Activated CD4-positive, CD25-positive, alpha-beta regulatory T cell treated with anti-CD3 and anti-CD28 coated beads, Interleukin-2, amount 50 U/mL, for 72 hours (primary cell): ENCODE measurements around the gene CEBPZ.

Experiments
- DNase-seq: peaks from one replicate; pipeline ENCODE4 v3.0.0; 2021

The CEBPZ gene

DNA sequence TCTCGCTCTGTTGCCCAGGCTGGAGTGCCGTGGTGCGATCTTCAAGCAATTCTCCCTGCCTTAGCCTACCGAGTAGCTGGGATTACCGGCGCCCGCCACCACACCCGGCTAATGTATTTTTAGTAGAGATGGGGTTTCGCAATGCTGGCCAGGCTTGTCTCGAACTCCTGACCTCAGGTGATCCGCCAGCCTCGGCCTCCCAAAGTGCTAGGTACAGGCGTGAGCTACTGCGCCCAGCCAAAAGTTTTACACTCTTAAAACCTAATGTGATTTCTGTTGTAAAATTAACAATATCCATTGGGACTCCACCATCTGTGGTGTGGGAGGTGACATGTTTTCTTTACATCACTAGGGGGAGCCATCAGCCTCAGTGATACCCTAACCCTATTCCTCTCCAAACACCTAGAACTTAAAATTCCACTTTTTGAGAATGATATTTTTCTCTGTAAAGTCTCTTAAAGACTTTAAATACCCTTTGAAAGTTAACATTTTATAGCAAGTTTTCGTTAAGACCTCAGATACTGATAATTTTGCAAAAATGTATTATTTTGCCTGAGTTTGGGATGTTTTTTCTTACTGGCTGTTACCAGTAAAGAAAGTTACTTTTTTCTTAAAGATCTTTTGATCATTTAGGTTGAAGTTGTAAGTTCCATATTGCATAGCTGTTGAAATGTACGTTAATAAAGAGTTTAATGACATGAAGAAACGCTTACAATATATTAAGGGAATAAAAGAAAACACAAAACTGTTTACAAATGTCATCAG lies 63.0 kb downstream of the CEBPZ start:
- no peak for DNase-seq

DNA sequence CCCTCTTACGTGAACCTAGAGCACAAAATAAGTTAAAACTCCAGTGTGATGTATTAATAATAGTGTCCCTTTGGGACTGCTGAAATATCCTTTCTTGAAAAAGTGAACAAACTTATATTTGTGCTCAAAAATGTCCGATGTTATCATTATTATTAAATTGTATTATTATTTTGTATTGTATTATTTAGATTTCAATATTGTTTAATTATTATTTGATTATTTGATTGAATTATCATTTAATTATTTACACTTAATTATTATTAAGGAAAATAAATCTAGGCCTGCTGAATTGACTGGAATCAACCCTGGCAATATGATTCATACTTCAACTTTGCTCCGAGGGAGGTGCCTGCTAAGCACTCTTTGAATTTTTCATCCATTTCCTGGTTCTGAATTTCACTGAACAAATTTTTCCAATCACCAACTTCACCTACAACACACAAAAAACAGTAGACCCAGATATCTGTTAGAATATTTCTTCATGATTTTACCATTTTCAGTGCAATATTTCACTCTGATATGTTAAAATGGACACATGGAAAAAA lies 63.7 kb downstream of the CEBPZ start:
- DNase-seq = no peak

DNA sequence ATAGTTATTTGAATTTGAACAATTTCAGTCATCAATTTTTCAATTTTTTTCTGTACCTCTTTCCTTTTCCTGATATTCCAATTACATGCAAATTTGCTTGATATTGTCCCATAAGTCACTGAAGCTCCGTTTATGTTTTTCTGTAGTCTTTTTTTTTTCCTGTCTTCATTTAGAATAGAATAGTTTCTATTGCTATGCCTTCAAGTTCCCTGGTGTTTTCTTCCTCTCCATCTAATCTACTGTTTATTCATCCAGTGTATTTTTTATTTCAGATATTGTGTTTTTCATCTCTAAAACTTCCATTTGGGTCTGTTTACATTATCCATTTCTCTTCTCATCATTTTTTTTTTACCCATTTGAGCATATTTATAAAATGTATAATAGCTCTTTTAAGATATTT lies 66.6 kb downstream of the CEBPZ start:
- no peak for DNase-seq

DNA sequence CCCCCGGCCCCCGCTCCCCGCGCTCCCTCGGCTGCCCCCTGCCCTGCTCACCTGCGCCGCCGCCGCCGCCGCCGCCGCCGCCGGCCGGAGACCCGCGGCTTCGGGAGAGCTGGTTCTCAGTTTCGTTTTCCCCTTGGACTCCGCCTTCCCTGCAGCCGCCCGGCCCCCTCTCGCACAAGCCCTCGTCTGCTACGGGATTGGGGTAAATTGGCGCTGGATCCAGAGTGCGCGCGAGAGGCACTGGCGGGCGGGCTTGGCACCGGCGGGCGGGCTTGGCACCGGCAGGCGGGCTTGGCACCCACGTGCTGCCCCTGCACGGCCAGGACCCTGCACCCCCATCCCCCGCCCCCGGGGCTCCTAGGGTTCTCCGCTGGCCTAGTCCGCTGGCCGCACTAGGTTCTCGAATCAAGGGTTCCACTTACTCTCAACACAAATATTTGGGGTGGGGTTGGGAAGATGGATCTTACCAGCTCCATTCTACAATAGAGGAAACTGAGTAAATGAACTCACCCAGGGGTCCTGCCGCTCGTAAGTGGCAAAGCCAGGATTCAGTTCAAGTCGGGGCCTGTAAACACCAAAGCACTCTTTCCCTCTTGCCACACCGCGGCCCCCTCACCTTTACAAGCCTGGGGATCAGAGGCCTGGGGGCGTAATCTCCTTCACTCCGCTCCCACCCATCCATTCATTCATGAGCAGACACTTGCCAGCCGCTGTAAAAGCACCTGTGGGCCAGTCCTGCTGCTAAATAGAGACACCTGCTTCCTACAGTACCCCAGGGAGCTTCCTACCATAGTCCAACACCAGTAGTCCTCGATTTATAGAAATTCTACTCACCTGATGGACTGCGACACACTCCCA lies 74.3 kb downstream of the CEBPZ start, which contains the start of gene EIF2AK2:
Gene EIF2AK2, minus strand, starts transcription at position 124 of the 858 bp plus-strand sequence. CDS start 9,174 bp downstream, outside the sequence.
- DNase-seq = peak; percentile 78

DNA sequence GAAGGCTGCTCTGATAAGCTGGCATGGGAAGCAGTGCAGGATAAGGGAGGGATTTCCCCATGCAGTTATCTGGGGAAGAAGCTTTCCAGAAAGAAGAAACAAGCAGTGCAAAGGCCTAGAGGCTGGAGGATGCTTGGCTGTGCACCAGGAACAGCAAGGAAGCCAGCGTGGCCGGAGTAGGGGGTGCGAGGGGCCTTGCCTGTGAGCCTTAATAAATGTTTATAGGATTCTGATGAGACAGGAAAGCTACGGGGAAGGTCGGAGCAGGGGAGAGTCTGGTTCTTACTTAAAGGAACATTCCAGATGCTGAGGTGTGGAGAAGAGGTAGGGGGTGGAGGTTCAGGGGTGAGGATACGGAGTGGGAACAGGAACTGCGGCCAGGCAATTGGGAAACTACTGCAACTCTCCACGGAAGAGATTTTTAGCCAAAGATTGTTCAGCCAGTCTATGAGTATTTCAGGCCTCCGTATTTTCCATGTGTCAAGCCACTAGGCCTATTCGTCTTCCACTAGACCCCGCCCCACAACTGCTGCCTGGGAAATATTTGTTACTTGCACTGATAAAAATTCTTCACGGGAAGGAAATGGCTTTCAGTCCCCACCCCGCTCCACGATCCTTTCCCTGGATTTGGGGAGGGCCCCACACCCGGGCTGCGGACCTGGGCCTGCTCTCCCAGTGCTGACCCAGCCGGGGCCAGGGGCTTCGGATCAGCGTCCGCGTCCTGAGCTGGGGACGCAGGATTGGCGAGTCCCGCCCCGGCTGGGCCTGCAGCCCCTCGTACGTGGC lies 75.1 kb downstream of the CEBPZ start:
- DNase-seq = no peak

DNA sequence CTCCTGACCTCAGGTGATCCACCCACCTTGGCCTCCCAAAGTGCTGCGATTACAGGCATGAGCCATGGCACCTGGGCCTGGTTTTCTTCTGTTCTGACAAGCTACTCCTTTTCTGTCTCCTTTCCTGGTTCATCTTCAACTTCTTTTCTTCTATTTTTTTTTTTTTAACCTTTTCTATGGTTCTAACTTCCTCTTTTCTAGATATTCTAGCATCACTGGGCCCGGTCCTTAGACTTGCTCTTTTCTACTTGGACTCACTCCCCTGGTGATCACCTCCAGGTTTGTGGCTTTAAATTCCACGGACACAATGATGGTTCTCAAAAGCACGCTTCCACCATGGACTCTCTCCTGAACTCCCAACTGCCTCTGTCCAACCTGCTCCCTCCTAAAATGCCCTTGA lies 76.6 kb downstream of the CEBPZ start:
- DNase-seq = no peak

DNA sequence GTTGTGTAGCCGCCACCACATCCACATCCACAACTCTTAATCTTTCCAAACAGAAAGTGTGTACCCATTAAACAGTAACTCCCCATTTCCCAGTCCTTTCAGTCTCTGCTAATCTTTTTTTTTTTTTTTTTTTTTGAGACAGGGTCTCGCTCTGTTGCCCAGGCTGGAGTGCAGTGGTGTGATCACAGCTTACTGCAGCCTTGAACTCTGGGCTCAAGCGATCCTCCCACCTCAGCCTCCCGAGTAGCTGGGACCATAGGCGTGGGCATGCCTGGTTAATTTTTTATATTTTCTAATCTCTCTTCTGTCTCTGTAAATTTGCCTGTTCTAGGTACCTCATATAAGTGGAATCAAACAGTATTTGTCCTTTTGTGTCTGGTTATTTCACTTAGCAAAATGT lies 78.2 kb downstream of the CEBPZ start:
- DNase-seq = no peak
